HFF-Myc (cell line): ENCODE measurements around the gene PAFAH1B1.
A peak's percentile ranks its signal among the peaks of the same experiment; 100 is the strongest.
"Not testable (repeated sequence)": the region's sequence is repeated elsewhere in the genome, so short reads cannot be mapped to it uniquely, and the experiment has no call there.

ENCODE experiments used
- DNase-seq: peaks from one replicate; pipeline ENCODE4 v3.0.0-alpha.2; 2011; ENCODE audit warnings: low read depth; ENCODE audit errors: extremely low read depth
- H3K4me3 ChIP-seq: replicated peaks from 2 replicates; pipeline ENCODE4 v1.5.1; 2011; ENCODE audit warnings: low read depth, mild to moderate bottlenecking, control low read depth, low read length
- CTCF ChIP-seq: IDR thresholded peaks from 2 replicates; pipeline ENCODE4 v1.5.1; 2012; ENCODE audit warnings: mild to moderate bottlenecking, low read depth, low read length, control low read depth; ENCODE audit errors: missing control alignments

The PAFAH1B1 gene

GRCh38 chr17:2571523-2572303, 21.7 kb upstream of the PAFAH1B1 start:
- TF ChIP-seq CTCF: no peak
- H3K4me3 ChIP-seq: no peak overlapping the region
- no peak for DNase-seq

GRCh38 chr17:2572304-2572609, 21.2 kb upstream of the PAFAH1B1 start:
- not testable (repeated sequence) for DNase-seq, H3K4me3 ChIP-seq

GRCh38 chr17:2580151-2580550, 13.3 kb upstream of the PAFAH1B1 start:
- DNase-seq: no peak
- no peak overlapping the region for H3K4me3 ChIP-seq
- no peak for TF ChIP-seq CTCF

- DNase-seq: no peak
- no peak for TF ChIP-seq CTCF
- no peak overlapping the region for H3K4me3 ChIP-seq
Measured at GRCh38 chr17:2580661-2581060, 12.8 kb upstream of the PAFAH1B1 start.

- no peak overlapping the region for H3K4me3 ChIP-seq
- DNase-seq: no peak
- no peak for TF ChIP-seq CTCF
Measured at GRCh38 chr17:2582493-2582892, 11.0 kb upstream of the PAFAH1B1 start.

GRCh38 chr17:2591040-2591640, 2.3 kb upstream of the PAFAH1B1 start:
- DNase-seq: no peak
- TF ChIP-seq CTCF: no peak
- H3K4me3 ChIP-seq: no peak overlapping the region

GRCh38 chr17:2593821-2594721, 617 bp downstream of the PAFAH1B1 start:
- peak; percentile 6 for DNase-seq
- TF ChIP-seq CTCF: no peak
- H3K4me3 ChIP-seq: peak overlapping the region; percentile 94
